ENCODE data around the gene TIGD1. TPM values are rescaled to one million over a fixed set of nuclear protein-coding genes. Genes with fewer than 3 reads are reported as not detected.

Gene TIGD1
- total RNA-seq, 1 donor from 2014 or later: 1.2 TPM

GRCh38 chr2:232584238-232584637 is 33.9 kb upstream of the TIGD1 start:
- H3K4me3 ChIP-seq: no peak overlapping the region
- H3K27ac ChIP-seq: no peak overlapping the region
- H3K27me3 ChIP-seq: no peaks in the 10 kb centered on the region
- H3K4me1 ChIP-seq: peaks cover 17% of the 10 kb centered on the region
- no peaks in the 10 kb centered on the region for H3K9me3 ChIP-seq
- peaks cover 0 to 14% of the 10 kb centered on the region in 2 donors for H3K36me3 ChIP-seq
- no peak for DNase-seq (ENCODE audit: extremely low spot score in 2 of 2)
- TF ChIP-seq CTCF (IDR thresholded peaks at IDR 0.05): no peak
- intact Hi-C loops (cut with DNase I): no loop called here

GRCh38 chr2:232581725-232582124 is 31.4 kb upstream of the TIGD1 start:
- intact Hi-C loops (cut with DNase I): no loop called here
- H3K9me3 ChIP-seq: no peaks in the 10 kb centered on the region
- TF ChIP-seq CTCF (IDR thresholded peaks at IDR 0.05) (no peak), POLR2AphosphoS5 (IDR thresholded peaks at IDR 0.05; ENCODE audit: insufficient read depth in 1 of 2, low read depth in 1 of 2) (no peak), POLR2A (IDR thresholded peaks at IDR 0.05) (no peak)
- H3K4me3 ChIP-seq: no peak overlapping the region
- no peaks in the 10 kb centered on the region for H3K4me1 ChIP-seq
- H3K27ac ChIP-seq: no peak overlapping the region
- DNase-seq (ENCODE audit: extremely low spot score in 2 of 2): no peak
- H3K27me3 ChIP-seq: no peaks in the 10 kb centered on the region
- H3K36me3 ChIP-seq: peaks cover 0 to 14% of the 10 kb centered on the region in 2 donors

- no peak overlapping the region for H3K27ac ChIP-seq
- TF ChIP-seq POLR2AphosphoS5 (IDR thresholded peaks at IDR 0.05; ENCODE audit: insufficient read depth in 1 of 2, low read depth in 1 of 2): no peak
- TF ChIP-seq POLR2A (IDR thresholded peaks at IDR 0.05): no peak
- TF ChIP-seq CTCF (IDR thresholded peaks at IDR 0.05): no peak
- intact Hi-C loops (cut with DNase I): no loop called here
- no peaks in the 10 kb centered on the region for H3K9me3 ChIP-seq
- H3K36me3 ChIP-seq: peaks cover 0 to 14% of the 10 kb centered on the region in 2 donors
- no peaks in the 10 kb centered on the region for H3K4me1 ChIP-seq
- no peak overlapping the region for H3K4me3 ChIP-seq
- H3K27me3 ChIP-seq: no peaks in the 10 kb centered on the region
- no peak for DNase-seq (ENCODE audit: extremely low spot score in 2 of 2)
These were observed 30.3 kb upstream of the TIGD1 start for GRCh38 chr2:232580648-232580981.

GRCh38 chr2:232578626-232579025 is 28.3 kb upstream of the TIGD1 start:
- H3K36me3 ChIP-seq: peaks cover 0 to 19% of the 10 kb centered on the region in 2 donors
- TF ChIP-seq POLR2AphosphoS5 (IDR thresholded peaks at IDR 0.05; ENCODE audit: insufficient read depth in 1 of 2, low read depth in 1 of 2): no peak
- no peak for TF ChIP-seq POLR2A (IDR thresholded peaks at IDR 0.05)
- TF ChIP-seq CTCF (IDR thresholded peaks at IDR 0.05): no peak
- H3K4me3 ChIP-seq: no peak overlapping the region
- intact Hi-C loops (cut with DNase I): no loop called here
- H3K27ac ChIP-seq: no peak overlapping the region
- no peaks in the 10 kb centered on the region for H3K9me3 ChIP-seq
- H3K27me3 ChIP-seq: no peaks in the 10 kb centered on the region
- no peak for DNase-seq (ENCODE audit: extremely low spot score in 2 of 2)
- H3K4me1 ChIP-seq: no peaks in the 10 kb centered on the region

- DNase-seq (ENCODE audit: extremely low spot score in 2 of 2): no peak
- no peak for TF ChIP-seq CTCF (IDR thresholded peaks at IDR 0.05)
- no peak for TF ChIP-seq POLR2AphosphoS5 (IDR thresholded peaks at IDR 0.05; ENCODE audit: insufficient read depth in 1 of 2, low read depth in 1 of 2)
- TF ChIP-seq POLR2A (IDR thresholded peaks at IDR 0.05): no peak
- no peak overlapping the region for H3K4me3 ChIP-seq
- no peaks in the 10 kb centered on the region for H3K4me1 ChIP-seq
- no peaks in the 10 kb centered on the region for H3K27me3 ChIP-seq
- no peaks in the 10 kb centered on the region for H3K9me3 ChIP-seq
- H3K36me3 ChIP-seq: peaks cover 0 to 19% of the 10 kb centered on the region in 2 donors
- H3K27ac ChIP-seq: no peak overlapping the region
- intact Hi-C loops (cut with DNase I): no loop called here
These were observed 27.5 kb upstream of the TIGD1 start for GRCh38 chr2:232577841-232578240.
